Measurements from ENCODE around the gene PHETA2. TPM values are rescaled to one million over a fixed set of nuclear protein-coding genes. Genes with fewer than 3 reads are reported as not detected.

Gene PHETA2
- total RNA-seq, 2 donors from 2014 or later = 6.5 to 12.7 TPM

- DNase-seq (ENCODE audit: low spot score) = no peak
- H3K27me3 ChIP-seq = no peaks in the 10 kb centered on the region
- TF ChIP-seq, protein P1, sequence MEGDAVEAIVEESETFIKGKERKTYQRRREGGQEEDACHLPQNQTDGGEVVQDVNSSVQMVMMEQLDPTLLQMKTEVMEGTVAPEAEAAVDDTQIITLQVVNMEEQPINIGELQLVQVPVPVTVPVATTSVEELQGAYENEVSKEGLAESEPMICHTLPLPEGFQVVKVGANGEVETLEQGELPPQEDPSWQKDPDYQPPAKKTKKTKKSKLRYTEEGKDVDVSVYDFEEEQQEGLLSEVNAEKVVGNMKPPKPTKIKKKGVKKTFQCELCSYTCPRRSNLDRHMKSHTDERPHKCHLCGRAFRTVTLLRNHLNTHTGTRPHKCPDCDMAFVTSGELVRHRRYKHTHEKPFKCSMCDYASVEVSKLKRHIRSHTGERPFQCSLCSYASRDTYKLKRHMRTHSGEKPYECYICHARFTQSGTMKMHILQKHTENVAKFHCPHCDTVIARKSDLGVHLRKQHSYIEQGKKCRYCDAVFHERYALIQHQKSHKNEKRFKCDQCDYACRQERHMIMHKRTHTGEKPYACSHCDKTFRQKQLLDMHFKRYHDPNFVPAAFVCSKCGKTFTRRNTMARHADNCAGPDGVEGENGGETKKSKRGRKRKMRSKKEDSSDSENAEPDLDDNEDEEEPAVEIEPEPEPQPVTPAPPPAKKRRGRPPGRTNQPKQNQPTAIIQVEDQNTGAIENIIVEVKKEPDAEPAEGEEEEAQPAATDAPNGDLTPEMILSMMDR (IDR thresholded peaks at IDR 0.05) = no peak
- H3K4me3 ChIP-seq = no peak overlapping the region
- no peaks in the 10 kb centered on the region for H3K4me1 ChIP-seq
- H3K9me3 ChIP-seq = peaks cover 7 to 11% of the 10 kb centered on the region in 2 donors
- no peaks in the 10 kb centered on the region for H3K36me3 ChIP-seq
- H3K27ac ChIP-seq = no peak overlapping the region
Measured at GRCh38 chr22:42039271-42039670, 34.8 kb upstream of the PHETA2 start.

DNA sequence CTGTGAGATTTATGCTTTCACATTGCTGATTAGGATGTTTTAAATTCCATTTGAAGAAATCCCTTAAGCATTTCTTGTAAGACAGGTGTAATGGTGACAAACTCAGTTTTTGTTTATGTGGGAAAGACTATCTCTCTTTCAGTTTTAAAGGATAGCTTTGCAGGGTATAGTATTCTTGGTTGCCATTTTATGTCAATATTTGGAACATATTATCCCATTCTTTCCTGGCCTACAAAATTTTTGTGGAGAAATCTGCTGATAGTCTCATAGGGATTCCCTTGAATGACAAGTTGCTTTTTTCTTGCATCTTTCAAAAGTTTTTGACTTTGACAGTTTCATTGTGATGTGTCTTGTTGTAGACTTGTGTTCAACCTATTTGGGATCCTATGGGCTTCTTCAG, 32.3 kb upstream of the PHETA2 start:
- TF ChIP-seq, protein P1 (IDR thresholded peaks at IDR 0.05) = no peak
- DNase-seq (ENCODE audit: low spot score) = no peak
- no peaks in the 10 kb centered on the region for H3K27me3 ChIP-seq
- no peaks in the 10 kb centered on the region for H3K36me3 ChIP-seq
- no peaks in the 10 kb centered on the region for H3K4me1 ChIP-seq
- H3K9me3 ChIP-seq = peaks cover 7 to 11% of the 10 kb centered on the region in 2 donors
- no peak overlapping the region for H3K4me3 ChIP-seq
- no peak overlapping the region for H3K27ac ChIP-seq

DNA sequence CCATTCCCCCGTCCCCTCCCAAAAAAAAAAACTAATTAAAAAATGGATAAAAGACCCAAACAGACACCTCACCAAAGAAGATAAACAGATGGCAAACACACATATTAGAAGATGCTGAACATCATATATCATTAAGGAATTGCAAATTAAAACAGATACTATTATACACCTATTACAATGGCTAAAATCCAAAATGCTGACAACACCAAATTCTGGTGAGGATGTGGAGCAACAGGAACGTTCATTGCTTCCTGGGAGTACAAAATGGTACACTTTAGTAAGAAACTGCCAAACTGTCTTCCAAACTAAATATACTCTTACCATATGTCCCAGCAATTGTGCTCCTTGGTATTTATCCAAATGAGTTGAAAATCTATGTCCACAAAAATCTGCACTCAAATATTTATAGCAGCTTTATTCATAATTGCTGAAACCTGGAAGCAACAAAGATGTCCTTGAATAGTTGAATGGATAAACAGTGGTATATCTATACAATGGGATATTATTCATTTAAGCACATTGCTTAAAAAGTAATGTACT, 23.3 kb upstream of the PHETA2 start:
- TF ChIP-seq, protein P1 (IDR thresholded peaks at IDR 0.05) = no peak
- no peak for DNase-seq (ENCODE audit: low spot score)
- Histone ChIP-seq H3K27me3 (no peaks in the 10 kb centered on the region), H3K27ac (no peak overlapping the region), H3K36me3 (no peaks in the 10 kb centered on the region), H3K9me3 (no peaks in the 10 kb centered on the region), H3K4me1 (no peaks in the 10 kb centered on the region), H3K4me3 (no peak overlapping the region)

- Histone ChIP-seq H3K4me3 (no peak overlapping the region), H3K36me3 (no peaks in the 10 kb centered on the region), H3K27me3 (no peaks in the 10 kb centered on the region), H3K4me1 (no peaks in the 10 kb centered on the region), H3K9me3 (peaks cover 0 to 12% of the 10 kb centered on the region in 2 donors), H3K27ac (no peak overlapping the region)
- TF ChIP-seq, protein P1 (IDR thresholded peaks at IDR 0.05) = no peak
- no peak for DNase-seq (ENCODE audit: low spot score)
Measured at GRCh38 chr22:42052765-42053164, 21.3 kb upstream of the PHETA2 start.

DNA sequence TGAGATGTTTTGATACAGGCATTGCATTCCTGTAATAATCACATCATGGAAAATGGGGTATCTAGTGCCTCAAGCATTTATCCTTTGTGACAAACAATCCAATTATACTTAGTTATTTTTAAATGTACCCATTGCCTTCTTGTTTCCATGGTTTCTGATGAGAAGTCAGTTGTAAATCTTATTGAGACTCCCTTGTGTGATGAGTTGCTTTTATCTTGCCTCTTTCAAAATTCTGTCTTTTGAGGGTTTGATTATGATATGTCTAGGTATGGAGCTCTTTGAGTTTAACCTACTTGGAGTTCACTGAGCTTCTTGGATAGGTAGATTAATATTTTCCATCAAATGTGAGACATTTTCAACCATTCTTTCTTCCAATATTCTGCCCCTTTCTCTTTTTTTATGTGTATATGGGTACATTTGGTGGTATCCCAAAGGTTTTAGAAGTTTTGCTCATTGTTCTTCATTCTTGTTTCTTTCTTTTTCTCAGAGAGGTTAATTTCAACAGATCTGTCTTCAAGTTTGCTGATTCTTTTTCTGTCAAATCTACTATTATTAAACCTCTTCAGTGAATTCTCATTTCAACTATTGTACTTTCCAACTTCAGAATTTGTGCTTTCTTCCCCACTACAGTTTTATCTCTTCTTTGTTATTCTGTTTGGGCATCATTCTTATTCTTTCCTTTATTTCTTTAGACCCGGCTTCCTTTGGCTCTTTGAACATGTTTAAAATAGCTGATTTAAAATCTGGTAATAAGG, 17.1 kb upstream of the PHETA2 start:
- Histone ChIP-seq H3K27ac (no peak overlapping the region), H3K4me1 (no peaks in the 10 kb centered on the region)
- DNase-seq (ENCODE audit: low spot score) = no peak

More for the DNA sequence above, 17.1 kb upstream of the PHETA2 start:
- Histone ChIP-seq H3K9me3 (peaks cover 0 to 12% of the 10 kb centered on the region in 2 donors), H3K27me3 (no peaks in the 10 kb centered on the region), H3K4me3 (no peak overlapping the region), H3K36me3 (peaks cover 33% of the 10 kb centered on the region)
- TF ChIP-seq, protein P1 (IDR thresholded peaks at IDR 0.05) = no peak

All from right atrium auricular region (tissue), 2 donors.